HG03439 (cell line): Measurements from ENCODE around the gene RIC1.
"Not testable (repeated sequence)": the region's sequence is repeated elsewhere in the genome, so short reads cannot be mapped to it uniquely, and the experiment has no call there.

ENCODE experiments used
- ATAC-seq: cut with Tn5 transposase; IDR thresholded peaks from one replicate; pipeline ENCODE4 v1.9.1; 2021; ENCODE audit warnings: mild to moderate bottlenecking, moderate library complexity; ENCODE audit not compliant: unreplicated experiment

The RIC1 gene

DNA sequence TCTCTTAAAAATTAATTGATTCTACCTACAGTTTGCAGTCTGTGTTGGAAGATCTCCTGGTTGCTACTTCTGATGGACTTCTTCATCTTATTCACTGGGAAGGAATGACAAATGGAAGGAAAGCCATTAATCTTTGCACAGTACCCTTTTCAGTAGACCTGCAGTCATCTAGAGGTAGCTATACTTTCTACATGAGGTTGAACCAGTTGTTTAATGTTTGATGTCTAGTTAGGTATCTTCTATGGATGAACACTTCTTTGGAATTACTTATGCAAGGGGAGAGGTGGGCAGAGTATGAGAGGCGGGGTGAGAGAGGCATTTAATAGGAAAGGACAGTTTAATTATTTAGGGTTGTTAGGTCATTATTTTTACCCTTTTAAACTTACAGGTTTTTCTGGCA, 91.2 kb downstream of the RIC1 start:
- no peak for ATAC-seq

DNA sequence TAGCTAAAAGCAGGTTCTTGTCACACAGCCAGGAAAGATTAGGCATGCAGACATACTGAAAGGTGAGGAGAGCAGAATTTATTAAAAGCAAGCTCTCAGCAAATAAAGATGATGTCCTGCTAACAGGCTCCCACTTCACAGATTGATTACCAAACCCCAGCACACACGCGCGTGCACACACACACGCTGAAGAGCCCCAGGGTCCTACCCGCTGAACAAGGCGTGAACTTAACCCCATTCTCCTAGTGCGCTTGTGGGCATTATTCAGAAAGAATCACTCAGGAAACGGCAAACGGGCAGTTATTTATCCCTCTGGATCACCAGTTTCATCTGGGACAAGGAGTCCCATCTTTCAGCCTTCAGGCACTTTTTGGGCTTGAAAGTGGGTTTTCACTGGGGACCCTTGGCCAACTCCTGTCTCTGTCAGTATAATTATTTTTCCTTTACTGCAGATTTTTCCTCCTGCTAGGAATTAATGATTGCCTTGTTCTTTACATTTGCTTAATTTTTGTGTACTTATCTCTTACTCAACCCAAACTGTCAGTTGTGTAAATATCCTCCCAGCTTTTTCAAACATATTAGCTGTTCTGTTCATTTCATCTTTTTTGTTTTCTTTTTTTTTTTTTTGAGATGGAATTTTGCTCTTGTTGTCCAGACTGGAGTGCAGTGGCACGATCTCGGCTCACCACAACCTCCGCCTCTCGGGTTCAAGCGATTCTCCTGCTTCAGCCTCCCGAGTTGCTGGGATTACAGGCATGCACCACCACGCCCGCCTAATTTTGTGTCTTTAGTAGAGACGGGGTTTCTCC, 92.6 kb downstream of the RIC1 start:
- ATAC-seq, result no peak

DNA sequence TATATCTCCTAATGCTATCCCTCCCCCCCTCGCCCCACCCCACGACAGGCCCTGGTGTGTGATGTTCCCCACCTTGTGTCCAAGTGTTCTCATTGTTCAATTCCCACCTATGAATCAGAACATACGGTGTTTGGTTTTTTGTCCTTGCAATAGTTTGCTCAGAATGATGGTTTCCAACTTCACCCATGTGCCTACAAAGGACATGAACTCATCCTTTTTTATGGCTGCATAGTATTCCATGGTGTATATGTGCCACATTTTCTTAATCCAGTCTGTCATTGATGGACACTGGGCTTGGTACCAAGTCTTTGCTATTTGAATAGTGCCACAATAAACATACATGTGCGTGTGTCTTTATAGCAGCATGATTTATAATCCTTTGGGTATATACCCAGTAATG, 93.8 kb downstream of the RIC1 start:
- not testable (repeated sequence) for ATAC-seq

DNA sequence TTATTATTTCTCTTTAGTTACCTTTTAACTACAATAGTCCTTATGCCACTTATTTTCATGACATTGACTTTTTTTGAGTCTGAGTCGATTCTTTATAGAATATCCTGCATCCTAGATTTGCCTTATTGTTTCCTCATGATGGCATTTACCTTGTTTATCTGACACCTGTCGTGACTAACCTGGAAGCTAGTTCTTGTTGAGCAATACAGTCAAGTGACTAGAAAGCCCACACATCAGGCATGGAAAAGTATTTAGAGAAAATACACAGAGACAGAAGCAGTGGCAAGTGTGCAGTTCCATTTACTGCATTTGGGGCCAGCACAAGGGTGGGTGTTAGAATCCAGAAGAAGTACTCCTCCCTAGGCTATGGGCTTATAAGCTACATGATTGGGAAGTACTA, 106.2 kb downstream of the RIC1 start:
- no peak for ATAC-seq

DNA sequence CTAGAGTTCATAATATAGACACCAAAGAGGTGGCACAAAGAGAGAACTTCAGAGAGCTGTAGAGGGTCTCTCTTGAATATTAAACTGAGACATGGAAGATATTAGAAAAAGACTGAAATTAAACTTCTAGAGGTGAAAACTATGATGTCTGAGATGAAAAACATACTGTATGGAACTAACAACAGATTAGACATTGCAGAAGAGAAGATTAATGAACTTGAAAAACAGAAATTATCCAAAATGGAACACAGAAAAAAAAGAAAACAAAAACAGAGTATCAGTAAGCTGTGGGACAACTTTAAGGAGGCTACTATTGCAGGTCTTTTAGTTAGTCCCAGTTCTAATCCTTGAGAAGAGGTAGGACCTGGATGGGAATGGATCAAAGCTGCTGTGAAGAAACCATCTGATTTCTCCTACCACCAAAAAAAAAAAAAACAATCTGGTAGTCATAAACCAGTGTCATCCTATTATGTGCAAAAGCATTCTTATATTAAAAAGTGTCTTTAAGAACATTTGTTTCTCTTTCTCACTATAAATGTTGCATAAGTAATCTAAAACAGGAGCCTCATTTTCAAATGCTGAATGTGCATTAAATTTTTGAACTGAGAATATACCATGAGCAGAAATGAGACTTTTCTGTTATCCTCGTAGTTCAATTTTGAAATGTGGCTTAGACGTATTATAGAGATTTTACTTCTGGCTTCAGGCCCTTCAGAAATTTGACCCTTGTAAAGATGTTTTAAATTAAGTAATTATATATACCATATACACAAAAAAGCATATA, 107.8 kb downstream of the RIC1 start:
- ATAC-seq, result no peak

DNA sequence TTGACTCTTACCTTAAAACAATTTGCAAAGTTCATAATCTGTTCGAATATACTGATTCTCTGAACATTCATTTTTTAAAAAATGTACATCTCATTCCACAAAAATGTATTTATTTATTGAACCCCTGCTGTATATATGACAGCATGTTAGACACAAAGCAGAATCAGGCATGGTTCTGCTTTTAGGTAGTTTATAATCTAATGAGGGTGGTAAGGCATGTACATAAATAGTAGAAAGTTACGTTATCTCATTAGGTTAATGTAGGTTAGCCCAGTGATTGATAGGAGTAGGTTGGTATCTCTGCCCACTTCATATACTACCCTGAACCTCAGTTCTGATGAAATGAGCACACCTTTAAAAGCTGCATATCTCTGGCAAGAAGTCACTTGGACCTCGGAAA, 114.2 kb downstream of the RIC1 start:
- ATAC-seq, result no peak

DNA sequence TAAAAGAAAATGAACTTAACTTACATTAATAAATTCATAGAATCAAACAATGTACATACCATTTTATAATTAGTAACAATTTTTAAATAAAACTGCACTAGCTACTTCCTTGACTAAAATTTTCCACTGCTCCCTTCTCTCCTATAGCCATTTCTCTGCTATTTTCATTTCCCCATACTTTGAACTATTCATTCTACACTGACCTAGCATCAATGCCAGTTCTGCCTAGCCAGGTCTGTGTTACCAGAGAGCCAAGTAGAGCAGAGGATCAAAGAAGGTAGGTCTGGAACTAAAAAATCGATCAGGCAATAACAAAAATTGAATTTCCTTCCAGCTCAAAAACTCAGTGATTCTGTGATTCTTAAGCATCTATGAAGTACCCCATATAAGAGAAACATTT, 119.5 kb downstream of the RIC1 start:
- ATAC-seq, result no peak

DNA sequence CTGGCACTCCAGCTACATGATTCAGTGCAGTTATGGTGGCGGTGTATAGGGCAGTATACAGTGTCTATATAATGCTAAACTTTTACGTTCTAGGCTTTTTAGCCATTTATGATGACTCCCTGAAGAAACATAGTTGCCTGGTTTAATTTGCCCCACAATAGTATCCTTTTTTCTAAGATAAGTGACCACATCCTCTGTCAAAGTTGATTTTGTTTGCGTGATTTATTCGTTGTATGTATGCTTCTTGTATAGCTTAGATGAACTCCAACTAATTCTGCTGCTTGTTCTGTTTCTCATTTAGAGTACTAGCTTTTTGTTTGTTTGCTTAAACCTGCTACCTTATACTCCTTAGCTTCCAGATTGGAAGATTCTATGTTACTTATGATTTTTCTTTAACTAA, 120.4 kb downstream of the RIC1 start:
- no peak for ATAC-seq

DNA sequence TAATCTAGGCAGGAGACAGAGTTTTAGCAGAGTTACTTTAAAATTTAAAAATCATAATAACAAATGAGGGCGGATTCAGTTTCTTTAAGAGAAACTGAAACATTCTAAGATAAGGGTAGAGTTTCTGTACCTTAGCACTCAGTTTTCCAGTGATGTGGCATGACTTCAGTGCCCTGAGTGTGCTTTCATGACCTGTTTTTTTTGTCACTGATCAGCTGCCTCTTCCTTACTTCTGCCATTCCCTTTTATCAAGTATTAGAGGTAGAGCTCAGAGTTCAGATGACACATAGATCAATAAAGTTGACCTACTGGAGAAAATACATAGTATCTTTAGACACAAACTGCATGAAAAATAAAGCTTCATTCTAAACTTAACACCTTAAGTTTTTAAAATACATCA, 121.7 kb downstream of the RIC1 start:
- ATAC-seq, result no peak

DNA sequence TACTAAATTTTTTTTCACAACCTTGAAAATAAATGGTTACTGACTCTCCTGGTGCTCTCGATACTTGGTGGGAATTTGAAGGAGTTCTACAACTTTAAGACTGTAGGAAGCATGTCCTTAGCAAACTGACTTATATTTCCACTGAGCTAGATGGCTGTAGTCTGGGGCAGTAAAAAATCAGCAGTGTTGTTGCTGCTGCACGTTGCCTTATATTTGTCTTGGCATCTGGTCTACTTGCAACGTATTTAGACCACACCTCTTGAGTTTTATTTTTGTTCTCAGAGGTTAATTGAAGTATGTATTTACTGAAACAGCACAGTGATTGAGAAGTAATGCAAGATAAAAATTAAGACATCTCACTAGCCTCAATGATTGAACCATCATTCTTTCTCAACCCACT, 127.7 kb downstream of the RIC1 start:
- ATAC-seq, result no peak

DNA sequence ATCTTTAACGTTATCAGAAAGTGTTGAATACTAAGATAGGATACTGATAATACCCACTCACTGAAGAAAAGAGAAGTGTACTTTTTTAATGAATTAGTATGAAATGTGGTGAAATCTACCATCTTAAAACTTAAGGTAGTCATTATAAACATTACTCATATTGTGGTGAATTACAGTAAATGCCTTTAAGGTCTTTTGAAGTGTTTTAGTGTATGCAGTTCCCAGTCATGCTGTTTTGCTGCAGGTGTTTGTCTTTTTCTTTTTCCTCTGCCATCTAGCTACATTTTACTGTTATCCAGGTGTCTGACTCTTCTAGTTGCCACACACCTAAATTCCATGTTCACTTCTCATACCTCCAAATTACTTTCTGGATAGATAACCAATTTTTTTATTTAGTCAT, 131.4 kb downstream of the RIC1 start:
- no peak for ATAC-seq

DNA sequence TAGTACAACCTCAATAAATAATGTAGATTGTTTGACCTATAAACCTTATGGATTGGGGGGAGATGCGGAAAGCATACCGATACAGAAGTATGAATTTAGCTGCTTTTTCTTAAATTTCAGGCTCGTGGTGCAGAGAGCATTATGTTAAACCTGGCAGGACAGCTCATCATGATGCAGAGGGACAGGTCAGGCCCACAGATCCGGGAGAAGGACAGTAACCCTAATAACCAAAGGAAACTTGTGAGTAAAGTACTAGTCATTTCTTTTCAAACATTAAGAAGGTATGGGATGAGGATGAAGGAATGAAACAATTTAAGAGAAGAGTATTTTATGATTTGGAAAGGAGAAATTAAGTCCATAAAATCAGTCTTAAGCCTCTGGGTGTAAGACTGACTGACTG, 133.5 kb downstream of the RIC1 start:
- ATAC-seq, result no peak

DNA sequence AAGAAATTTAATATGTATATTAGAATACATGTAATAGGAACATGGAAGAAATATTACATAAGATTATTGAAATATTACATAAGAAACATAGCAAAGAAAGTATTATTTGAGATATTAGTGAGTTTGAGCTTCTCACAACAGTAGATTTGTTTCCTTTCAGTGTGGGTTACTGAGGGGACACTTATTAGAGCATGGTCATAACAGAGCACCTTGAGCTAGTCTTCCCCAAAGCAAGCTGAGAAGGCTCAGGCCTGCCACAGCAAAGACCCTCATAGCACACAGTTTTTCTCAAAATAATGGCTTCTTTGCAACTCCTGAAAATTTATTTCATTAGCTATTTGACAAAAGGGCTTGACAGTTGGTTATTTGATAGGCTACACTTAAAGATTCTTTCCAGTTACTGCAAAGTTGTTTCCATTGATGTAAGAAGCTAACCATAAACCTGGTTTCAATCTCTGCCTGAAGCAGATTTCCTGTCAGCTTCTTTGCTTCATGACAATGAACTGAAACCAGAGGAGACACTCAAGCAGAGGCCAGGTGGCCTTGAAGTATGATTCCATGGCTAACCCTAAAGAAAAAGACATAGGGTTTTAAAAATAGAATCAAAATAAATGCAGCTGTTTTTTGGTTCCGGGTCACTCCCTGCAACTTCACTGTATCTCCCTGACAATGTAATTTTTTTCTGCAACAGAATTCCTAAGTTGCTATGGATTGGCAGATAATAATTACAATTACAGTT, 135.4 kb downstream of the RIC1 start:
- ATAC-seq, result peak; percentile 62

DNA sequence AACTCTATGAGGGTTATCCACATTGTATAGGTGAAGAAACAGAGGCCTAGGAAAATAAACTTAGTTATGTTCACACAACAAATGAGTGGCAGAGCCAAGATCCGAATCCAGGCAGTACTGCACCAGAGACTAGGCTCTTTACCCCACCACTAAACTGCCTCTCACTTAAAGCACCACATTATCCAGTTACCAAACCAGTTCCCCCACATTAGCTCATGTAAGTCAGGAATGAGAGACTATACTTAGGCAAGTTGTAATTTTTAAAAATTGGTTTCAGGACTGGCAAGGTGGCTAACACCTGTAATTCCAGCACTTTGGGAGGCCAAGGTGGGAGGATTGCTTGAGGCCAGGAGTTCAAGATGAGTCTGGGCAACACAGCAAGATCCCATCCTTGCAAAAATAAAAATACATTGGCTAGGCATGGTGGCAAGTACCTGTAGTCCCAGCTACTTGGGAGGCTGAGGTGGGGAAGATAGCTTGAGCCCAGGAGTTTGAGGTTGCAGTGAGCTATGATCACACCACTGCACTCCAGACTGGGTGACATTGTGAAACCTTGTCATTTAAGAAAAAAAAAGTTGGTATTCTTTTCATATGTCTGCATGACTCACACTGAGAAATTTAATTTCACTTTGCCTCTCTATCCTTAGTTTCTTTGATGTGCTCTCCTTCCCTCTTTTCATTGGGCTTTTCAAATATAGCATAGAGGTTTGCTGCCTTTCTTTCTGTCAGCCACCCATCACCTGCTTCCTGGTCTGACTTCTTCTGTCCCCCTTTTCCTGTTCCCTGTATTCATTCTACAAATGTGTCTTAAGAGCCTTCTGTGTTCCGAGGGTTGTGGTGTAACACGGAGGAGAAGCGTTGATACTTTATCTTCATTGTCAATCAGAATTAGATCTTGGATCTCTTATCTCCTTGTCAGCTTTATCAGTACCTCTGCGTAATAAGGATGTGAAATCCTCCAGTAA, 139.3 kb downstream of the RIC1 start:
- peak; percentile 43 for ATAC-seq

DNA sequence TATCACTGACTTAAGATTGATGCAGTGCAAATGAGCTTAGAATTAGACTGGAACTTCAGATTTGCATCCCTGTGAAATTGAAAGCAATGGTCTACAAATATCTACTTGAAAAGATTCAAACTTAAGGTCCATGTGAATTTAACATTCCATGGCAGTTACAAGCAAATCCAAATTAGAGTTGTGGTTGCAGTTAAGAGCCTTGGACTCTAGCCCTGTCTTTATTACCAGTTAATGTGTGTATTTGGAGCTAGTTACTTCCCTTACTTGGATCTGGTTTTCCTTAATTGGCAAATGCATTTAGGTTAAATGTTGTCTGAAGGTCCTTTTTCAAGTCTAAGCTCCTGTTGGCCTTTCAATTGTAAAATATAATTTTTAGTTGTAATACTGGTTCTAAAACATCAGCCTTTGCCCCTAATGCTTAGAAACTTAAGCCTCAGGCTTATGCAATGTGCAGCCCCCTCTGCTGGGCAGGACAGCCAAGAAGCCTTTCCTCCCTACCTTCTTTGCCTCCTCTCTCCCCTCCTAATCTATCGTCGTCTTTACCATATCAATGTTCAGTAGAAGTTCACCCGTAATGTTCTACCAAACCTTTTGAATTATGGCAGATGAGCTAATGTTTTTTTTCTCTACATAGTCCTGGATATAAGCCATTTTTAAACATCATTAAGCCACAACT, 144.6 kb downstream of the RIC1 start:
- ATAC-seq, result no peak

DNA sequence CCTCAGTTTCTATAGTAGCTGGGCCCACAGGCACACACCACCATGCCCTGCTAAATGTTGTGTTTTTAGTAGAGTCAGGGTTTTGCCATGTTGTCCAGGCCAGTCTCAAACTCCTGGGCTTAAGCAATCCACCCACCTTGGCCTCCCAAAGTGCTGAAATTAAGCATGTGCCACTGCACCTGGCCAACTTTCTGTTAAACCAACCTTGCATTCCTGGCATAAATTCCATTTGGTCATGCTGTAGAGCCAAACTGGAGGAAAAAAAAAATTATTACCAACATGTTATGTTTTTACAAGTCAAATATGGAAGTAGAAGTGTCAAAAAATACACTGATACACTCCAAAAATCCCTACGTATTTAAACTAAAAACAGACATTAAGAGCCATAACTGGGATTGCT, 149.9 kb downstream of the RIC1 start:
- no peak for ATAC-seq

DNA sequence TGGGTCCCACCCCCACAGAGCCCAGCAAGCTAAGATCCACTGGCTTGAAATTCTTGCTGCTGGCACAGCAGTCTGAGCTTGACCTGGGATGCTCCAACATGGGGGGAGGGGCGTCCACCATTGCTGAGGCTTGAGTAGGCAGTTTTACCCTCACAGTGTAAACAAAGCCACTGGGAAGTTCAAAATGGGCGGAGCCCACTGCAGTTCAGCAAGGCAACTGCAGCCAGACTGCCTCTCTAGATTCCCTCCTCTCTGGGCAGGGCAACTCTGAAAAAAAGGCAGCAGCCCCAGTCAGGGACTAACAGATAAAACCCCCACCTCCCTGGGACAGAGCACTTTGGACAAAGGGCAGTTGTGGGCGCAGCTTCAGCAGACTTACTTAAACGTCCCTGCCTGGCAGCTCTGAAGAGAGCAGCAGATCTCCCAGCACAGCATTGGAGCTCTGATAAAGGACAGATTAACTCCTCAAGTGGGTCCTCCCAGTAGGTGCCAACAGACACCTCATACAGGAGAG, 150.9 kb downstream of the RIC1 start:
- ATAC-seq, result not testable (repeated sequence)

DNA sequence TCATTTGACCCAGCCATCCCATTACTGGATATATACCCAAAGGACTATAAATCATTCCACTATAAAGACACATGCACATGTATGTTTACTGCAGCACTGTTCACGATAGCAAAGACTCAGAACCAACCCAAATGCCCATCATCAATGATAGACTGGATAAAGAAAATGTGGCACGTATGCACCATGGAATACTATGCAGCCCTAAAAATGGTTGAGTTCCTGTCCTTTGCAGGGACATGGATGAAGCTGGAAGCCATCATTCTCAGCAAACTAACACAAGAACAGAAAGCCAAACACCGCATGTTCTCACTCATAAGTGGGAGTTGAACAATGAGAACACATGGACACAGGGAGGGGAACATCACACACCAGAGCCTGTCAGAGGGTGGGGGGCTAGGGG, 154.5 kb downstream of the RIC1 start:
- ATAC-seq, result not testable (repeated sequence)

DNA sequence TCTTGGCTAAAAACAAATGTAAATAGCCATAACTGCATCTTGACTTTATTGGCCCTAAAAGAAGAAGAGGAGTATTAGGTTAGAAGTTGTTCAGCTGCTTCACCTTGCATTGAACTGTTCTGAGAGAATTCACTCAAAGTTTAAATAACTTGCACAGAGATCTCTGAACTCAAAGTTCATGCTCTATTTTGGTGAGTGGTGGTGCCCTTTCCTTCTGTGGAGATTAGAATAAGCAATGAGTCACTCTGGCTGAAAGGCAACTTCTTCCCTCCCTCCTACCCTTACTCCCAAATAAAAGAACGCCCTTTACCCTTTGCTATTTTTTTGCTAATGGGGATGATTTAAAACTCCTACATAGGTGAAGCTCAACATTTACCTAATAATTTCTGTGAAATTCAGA, 155.1 kb downstream of the RIC1 start:
- no peak for ATAC-seq
